ENCODE measurements around the gene TMEM145. TPM values are rescaled to one million over a fixed set of nuclear protein-coding genes. Genes with fewer than 3 reads are reported as not detected.

The TMEM145 gene
- total RNA-seq, 2 experiments from 2014 or later, result 1.8 TPM; not detected in 1

DNA sequence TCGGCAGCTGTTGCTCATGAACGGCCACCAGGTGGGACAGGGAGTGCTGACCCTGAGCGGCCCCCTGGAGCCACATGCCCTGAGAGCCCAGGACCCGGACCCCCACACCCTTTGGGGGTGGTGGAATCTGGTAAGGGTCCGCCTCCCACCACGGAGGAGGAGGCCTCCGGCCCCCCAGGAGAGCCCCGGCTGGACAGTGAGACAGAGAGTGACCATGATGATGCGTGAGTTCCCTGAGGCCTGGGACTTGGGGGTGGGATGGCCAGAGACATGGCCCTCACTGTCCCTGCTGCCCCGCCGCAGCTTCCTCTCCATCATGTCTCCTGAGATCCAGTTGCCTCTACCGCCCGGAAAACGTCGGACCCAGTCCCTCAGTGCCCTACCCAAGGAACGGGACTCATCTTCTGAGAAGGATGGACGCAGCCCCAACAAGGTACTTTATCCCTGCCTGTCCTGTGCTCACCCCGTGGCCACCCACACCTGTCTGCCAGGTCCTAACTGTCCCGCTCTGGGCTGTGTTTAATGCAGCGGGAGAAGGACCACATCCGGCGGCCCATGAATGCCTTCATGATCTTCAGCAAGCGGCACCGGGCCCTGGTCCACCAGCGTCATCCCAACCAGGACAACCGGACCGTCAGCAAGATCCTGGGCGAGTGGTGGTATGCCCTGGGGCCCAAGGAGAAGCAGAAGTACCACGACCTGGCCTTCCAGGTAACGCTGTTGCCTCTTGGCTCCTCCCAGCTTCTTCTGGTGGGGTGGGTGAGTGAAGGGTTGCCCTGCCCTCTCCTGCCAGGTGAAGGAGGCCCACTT is 25.9 kb upstream of the TMEM145 start:
- no peak for TF ChIP-seq EZH2phosphoT487 (IDR thresholded peaks at IDR 0.05; ENCODE audit: borderline replicate concordance, low read depth, low read length)
- TF ChIP-seq, protein P1, sequence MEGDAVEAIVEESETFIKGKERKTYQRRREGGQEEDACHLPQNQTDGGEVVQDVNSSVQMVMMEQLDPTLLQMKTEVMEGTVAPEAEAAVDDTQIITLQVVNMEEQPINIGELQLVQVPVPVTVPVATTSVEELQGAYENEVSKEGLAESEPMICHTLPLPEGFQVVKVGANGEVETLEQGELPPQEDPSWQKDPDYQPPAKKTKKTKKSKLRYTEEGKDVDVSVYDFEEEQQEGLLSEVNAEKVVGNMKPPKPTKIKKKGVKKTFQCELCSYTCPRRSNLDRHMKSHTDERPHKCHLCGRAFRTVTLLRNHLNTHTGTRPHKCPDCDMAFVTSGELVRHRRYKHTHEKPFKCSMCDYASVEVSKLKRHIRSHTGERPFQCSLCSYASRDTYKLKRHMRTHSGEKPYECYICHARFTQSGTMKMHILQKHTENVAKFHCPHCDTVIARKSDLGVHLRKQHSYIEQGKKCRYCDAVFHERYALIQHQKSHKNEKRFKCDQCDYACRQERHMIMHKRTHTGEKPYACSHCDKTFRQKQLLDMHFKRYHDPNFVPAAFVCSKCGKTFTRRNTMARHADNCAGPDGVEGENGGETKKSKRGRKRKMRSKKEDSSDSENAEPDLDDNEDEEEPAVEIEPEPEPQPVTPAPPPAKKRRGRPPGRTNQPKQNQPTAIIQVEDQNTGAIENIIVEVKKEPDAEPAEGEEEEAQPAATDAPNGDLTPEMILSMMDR (conservative IDR thresholded peaks at IDR 0.05; ENCODE audit: low read length), result no peak
- Histone ChIP-seq H3K27ac (ENCODE audit: low read depth, low read length, poor library complexity, severe bottlenecking) (peak overlapping the region; percentile 70), H2AFZ (ENCODE audit: low read length) (no peak overlapping the region), H3K4me3 (ENCODE audit: low read depth, low read length, poor library complexity, severe bottlenecking) (no peak overlapping the region), H3K36me3 (ENCODE audit: insufficient read depth, low read length) (peaks cover 56% of the 10 kb centered on the region), H3K4me1 (ENCODE audit: insufficient read depth, low read length, poor library complexity, severe bottlenecking) (peaks cover 34% of the 10 kb centered on the region), H3K9me2 (ENCODE audit: insufficient read depth, low read length) (no peaks in the 10 kb centered on the region), H3K79me2 (ENCODE audit: insufficient read depth, low read depth, low read length) (peaks cover 17% of the 10 kb centered on the region), H4K20me1 (ENCODE audit: insufficient read depth, low read length) (peaks cover 10% of the 10 kb centered on the region; the same call in 1 of the 2 replicates), H3K9me3 (ENCODE audit: low read length) (no peaks in the 10 kb centered on the region), H3K4me2 (ENCODE audit: low read length) (peak overlapping the region; percentile 93; the same call in 1 of the 2 replicates)
- TSS peak; percentile 53 for BruUV-seq (replicated peaks)
- ChIA-PET POLR2A (no interaction called here), CTCF (ENCODE audit: unreplicated experiment) (no interaction called here)
- DNase-seq (ENCODE audit: low spot score), result no peak
- intact Hi-C loops (cut with micrococcal nuclease; ENCODE audit: unreplicated experiment), result loop anchor here (10.0 kb wide), 1 partner anchor 422 kb away; the partner anchor contains the start of gene RPS19

DNA sequence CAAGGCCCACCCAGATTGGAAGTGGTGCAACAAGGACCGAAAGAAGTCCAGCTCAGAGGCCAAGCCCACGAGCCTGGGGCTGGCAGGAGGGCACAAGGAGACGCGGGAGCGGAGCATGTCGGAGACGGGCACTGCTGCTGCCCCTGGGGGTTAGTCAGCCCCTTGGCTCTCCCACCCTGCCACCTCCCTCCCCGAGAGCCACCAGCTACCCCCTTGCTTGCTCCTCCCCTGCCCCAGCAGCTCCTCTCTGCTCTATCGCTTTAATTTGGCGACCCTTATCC is 25.3 kb upstream of the TMEM145 start:
- H3K9me2 ChIP-seq (ENCODE audit: insufficient read depth, low read length), result no peaks in the 10 kb centered on the region
- ChIA-PET POLR2A (no interaction called here), CTCF (ENCODE audit: unreplicated experiment) (no interaction called here)
- H3K4me3 ChIP-seq (ENCODE audit: low read depth, low read length, poor library complexity, severe bottlenecking), result no peak overlapping the region
- no peak for DNase-seq (ENCODE audit: low spot score)
- peaks cover 10% of the 10 kb centered on the region; the same call in 1 of the 2 replicates for H4K20me1 ChIP-seq (ENCODE audit: insufficient read depth, low read length)
- H3K79me2 ChIP-seq (ENCODE audit: insufficient read depth, low read depth, low read length), result peaks cover 17% of the 10 kb centered on the region
- no peak overlapping the region for H2AFZ ChIP-seq (ENCODE audit: low read length)
- TF ChIP-seq, protein P1 (conservative IDR thresholded peaks at IDR 0.05; ENCODE audit: low read length), result no peak
- H3K36me3 ChIP-seq (ENCODE audit: insufficient read depth, low read length), result peaks cover 62% of the 10 kb centered on the region
- no peaks in the 10 kb centered on the region for H3K9me3 ChIP-seq (ENCODE audit: low read length)
- H3K4me1 ChIP-seq (ENCODE audit: insufficient read depth, low read length, poor library complexity, severe bottlenecking), result peaks cover 28% of the 10 kb centered on the region
- H3K27ac ChIP-seq (ENCODE audit: low read depth, low read length, poor library complexity, severe bottlenecking), result no peak overlapping the region
- no peak overlapping the region for H3K4me2 ChIP-seq (ENCODE audit: low read length)
- intact Hi-C loops (cut with micrococcal nuclease; ENCODE audit: unreplicated experiment), result loop anchor here (10.0 kb wide), 1 partner anchor 423 kb away; the partner anchor contains the start of gene RPS19
- BruUV-seq (replicated peaks), result no TSS peak

DNA sequence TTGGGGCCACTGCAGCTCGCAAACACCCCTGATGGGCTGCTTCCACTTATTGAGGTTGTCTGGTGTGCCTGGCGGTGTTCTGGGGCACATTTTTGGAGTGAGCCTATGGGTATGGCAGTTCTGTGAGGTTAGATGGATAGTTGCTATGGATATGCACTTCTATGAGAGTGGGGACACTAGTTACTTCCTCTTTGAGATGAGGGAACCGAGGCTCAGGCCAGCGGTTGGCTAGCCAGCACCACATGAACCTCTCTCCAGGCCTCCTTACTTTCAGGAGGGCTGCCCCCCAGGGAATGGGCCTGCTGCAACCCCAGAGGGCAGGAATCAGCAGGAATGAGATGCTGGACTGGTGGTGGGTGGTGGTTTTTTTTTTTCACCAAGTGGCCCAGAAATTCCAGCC is 24.7 kb upstream of the TMEM145 start:
- no peaks in the 10 kb centered on the region for H3K9me2 ChIP-seq (ENCODE audit: insufficient read depth, low read length)
- peaks cover 68% of the 10 kb centered on the region for H3K36me3 ChIP-seq (ENCODE audit: insufficient read depth, low read length)
- H4K20me1 ChIP-seq (ENCODE audit: insufficient read depth, low read length), result peaks cover 10% of the 10 kb centered on the region; the same call in 1 of the 2 replicates
- no peak for TF ChIP-seq EZH2phosphoT487 (IDR thresholded peaks at IDR 0.05; ENCODE audit: borderline replicate concordance, low read depth, low read length)
- TF ChIP-seq, protein P1 (conservative IDR thresholded peaks at IDR 0.05; ENCODE audit: low read length), result no peak
- no peak overlapping the region for H3K27ac ChIP-seq (ENCODE audit: low read depth, low read length, poor library complexity, severe bottlenecking)
- POLR2A ChIA-PET, result no interaction called here
- H3K9me3 ChIP-seq (ENCODE audit: low read length), result no peaks in the 10 kb centered on the region
- H2AFZ ChIP-seq (ENCODE audit: low read length), result no peak overlapping the region
- peaks cover 17% of the 10 kb centered on the region for H3K79me2 ChIP-seq (ENCODE audit: insufficient read depth, low read depth, low read length)
- intact Hi-C loops (cut with micrococcal nuclease; ENCODE audit: unreplicated experiment), result loop anchor here (10.0 kb wide), 1 partner anchor 424 kb away; the partner anchor contains the start of gene RPS19
- BruUV-seq (replicated peaks), result no TSS peak
- CTCF ChIA-PET (ENCODE audit: unreplicated experiment), result no interaction called here
- H3K4me1 ChIP-seq (ENCODE audit: insufficient read depth, low read length, poor library complexity, severe bottlenecking), result peaks cover 22% of the 10 kb centered on the region
- no peak overlapping the region for H3K4me3 ChIP-seq (ENCODE audit: low read depth, low read length, poor library complexity, severe bottlenecking)
- H3K4me2 ChIP-seq (ENCODE audit: low read length), result no peak overlapping the region
- no peak for DNase-seq (ENCODE audit: low spot score)

Data from OCI-LY7 (cell line).